ENCODE measurements around the gene CSPG4. TPM values are rescaled to one million over a fixed set of nuclear protein-coding genes. Genes with fewer than 3 reads are reported as not detected.

Gene CSPG4
- total and polyA plus RNA-seq, 10 of the 15 experiments (the other 5 are each of a cell fraction or from before 2014, with no cell fraction given): 0.02 to 2.2 (median 0.76) TPM

- Histone ChIP-seq H3K9ac (ENCODE audit: control insufficient read depth, insufficient read depth, low read length) (no peak overlapping the region), H3K79me2 (ENCODE audit: control insufficient read depth, insufficient read depth, low read length) (no peaks in the 10 kb centered on the region), H3K27ac (ENCODE audit: control insufficient read depth, insufficient read depth) (no peak overlapping the region), H3K36me3 (ENCODE audit: control insufficient read depth in 2 of 2, insufficient read depth in 2 of 2, low read length in 1 of 2) (no peaks in the 10 kb centered on the region), H2AFZ (ENCODE audit: control insufficient read depth, low read depth, low read length) (no peak overlapping the region), H3K4me2 (ENCODE audit: control insufficient read depth, insufficient read depth) (no peak overlapping the region), H3K27me3 (replicated peaks in 1 of 2; ENCODE audit: control insufficient read depth in 2 of 2, insufficient read depth in 2 of 2, low read length in 1 of 2) (no peaks in the 10 kb centered on the region), H3K4me1 (ENCODE audit: control insufficient read depth, insufficient read depth, low read length) (no peaks in the 10 kb centered on the region; the same call in 1 of the 2 replicates), H4K20me1 (ENCODE audit: control insufficient read depth, insufficient read depth) (no peaks in the 10 kb centered on the region), H3K9me3 (replicated peaks; ENCODE audit: control insufficient read depth, insufficient read depth, low read length) (no peaks in the 10 kb centered on the region), H3K4me3 (no peak overlapping the region)
- 44% methylated on average over 17 of the region's 17 CpGs for WGBS (ENCODE audit: insufficient coverage, insufficient replicate concordance, low lambda C conversion rate, missing lambda C conversion rate)
- ChIA-PET CTCF (interaction anchor here (0.6 kb wide), 1 partner anchor 21 kb away, joined by 3 read pairs; no protein-coding TSS in a partner anchor), POLR2A (no interaction called here), RAD21 (ENCODE audit: unreplicated experiment) (no interaction called here), SMC1A (ENCODE audit: uncharacterized antibody, unreplicated experiment) (no interaction called here)
- ATAC-seq (no peak), FAIRE-seq (no peak), DNase-seq (ENCODE audit: low read depth, low spot score) (no peak)
- in situ Hi-C loops (cut with MboI) (loop anchor here (25.0 kb wide), 1 partner anchor 648 kb away; the partner anchor contains the start of gene PPCDC), intact Hi-C loops (cut with micrococcal nuclease; ENCODE audit: unreplicated experiment) (no loop called here)
- no peak for TF ChIP-seq ETV6 (conservative IDR thresholded peaks at IDR 0.05 in 1 of 2, IDR thresholded peaks at IDR 0.05 in 1 of 2; ENCODE audit: borderline replicate concordance in 1 of 2, low read depth in 1 of 2)
- no peak for TF ChIP-seq CHD4 (IDR thresholded peaks at IDR 0.05)
- TF ChIP-seq MYB (IDR thresholded peaks at IDR 0.05; ENCODE audit: borderline replicate concordance, low read depth, low read length): no peak
- TF ChIP-seq WRNIP1 (IDR thresholded peaks at IDR 0.05; ENCODE audit: borderline replicate concordance, low read depth, low read length): no peak
- peak; percentile 98 for TF ChIP-seq BCL3 (IDR thresholded peaks at IDR 0.05; ENCODE audit: borderline replicate concordance, insufficient read depth, low read depth, low read length, poor library complexity, severe bottlenecking)
- no peak for TF ChIP-seq BHLHE40 (IDR thresholded peaks at IDR 0.05; ENCODE audit: borderline replicate concordance in 1 of 2, low read depth in 2 of 2, low read length in 1 of 2)
- TF ChIP-seq REST (IDR thresholded peaks at IDR 0.05; ENCODE audit: low read depth, low read length): no peak
- TF ChIP-seq SKIL (IDR thresholded peaks at IDR 0.05; ENCODE audit: low read depth, poor library complexity, severe bottlenecking): no peak
- TF ChIP-seq PBX3 (IDR thresholded peaks at IDR 0.05; ENCODE audit: insufficient replicate concordance, low read depth, low read length): peak; percentile 31
- TF ChIP-seq TCF3 (IDR thresholded peaks at IDR 0.05; ENCODE audit: borderline replicate concordance, insufficient read depth, low read depth, low read length): 0 out of 2 replicates have a peak, but pooled peaks have one; percentile 50
- no TSS peak for BruUV-seq (replicated peaks)
Measured at GRCh38 chr15:75659928-75660645, 52.6 kb downstream of the CSPG4 start.
